ENCODE results near the gene SPHK2. TPM values are rescaled to one million over a fixed set of nuclear protein-coding genes. Genes with fewer than 3 reads are reported as not detected.

Gene SPHK2
- total RNA-seq, 1 donor, result 10.9 TPM

DNA sequence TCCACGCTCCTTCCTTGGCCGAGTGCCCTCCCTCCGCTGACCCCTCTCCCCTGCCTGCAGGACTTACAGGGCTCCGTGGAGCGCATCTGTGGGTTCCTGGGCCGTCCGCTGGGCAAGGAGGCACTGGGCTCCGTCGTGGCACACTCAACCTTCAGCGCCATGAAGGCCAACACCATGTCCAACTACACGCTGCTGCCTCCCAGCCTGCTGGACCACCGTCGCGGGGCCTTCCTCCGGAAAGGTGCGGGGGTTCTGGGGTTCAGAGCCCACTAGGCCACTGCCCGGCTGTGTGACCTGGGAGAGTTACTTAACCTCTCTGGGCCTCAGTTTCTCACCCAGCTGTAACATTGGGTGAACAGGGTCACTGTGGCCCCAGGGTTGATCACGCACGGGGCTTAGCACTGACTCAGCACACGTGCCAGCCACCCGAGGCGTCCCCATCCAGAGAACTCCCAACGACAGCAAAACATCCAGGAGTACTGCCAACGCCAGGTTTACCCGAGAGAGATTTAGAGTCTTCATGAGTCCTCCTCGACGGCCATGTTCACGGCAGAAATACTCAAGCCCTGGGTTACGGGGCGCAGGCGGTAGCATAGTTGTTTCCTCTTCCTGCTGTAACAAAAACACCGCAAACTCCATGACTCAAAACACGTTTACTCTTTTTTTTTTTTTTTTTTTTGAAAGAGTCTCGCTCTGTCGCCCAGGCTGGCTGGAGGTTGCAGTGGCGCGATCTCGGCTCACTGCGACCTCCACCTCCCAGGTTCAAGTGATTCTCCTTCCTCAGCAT, 22.4 kb upstream of the SPHK2 start:
- TF ChIP-seq, protein P1, sequence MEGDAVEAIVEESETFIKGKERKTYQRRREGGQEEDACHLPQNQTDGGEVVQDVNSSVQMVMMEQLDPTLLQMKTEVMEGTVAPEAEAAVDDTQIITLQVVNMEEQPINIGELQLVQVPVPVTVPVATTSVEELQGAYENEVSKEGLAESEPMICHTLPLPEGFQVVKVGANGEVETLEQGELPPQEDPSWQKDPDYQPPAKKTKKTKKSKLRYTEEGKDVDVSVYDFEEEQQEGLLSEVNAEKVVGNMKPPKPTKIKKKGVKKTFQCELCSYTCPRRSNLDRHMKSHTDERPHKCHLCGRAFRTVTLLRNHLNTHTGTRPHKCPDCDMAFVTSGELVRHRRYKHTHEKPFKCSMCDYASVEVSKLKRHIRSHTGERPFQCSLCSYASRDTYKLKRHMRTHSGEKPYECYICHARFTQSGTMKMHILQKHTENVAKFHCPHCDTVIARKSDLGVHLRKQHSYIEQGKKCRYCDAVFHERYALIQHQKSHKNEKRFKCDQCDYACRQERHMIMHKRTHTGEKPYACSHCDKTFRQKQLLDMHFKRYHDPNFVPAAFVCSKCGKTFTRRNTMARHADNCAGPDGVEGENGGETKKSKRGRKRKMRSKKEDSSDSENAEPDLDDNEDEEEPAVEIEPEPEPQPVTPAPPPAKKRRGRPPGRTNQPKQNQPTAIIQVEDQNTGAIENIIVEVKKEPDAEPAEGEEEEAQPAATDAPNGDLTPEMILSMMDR (IDR thresholded peaks at IDR 0.05; ENCODE audit: insufficient read depth, low read length), result no peak
- no peak for DNase-seq (ENCODE audit: low read depth)
- no peak overlapping the region for H3K4me3 ChIP-seq (ENCODE audit: low read depth, low read length)

DNA sequence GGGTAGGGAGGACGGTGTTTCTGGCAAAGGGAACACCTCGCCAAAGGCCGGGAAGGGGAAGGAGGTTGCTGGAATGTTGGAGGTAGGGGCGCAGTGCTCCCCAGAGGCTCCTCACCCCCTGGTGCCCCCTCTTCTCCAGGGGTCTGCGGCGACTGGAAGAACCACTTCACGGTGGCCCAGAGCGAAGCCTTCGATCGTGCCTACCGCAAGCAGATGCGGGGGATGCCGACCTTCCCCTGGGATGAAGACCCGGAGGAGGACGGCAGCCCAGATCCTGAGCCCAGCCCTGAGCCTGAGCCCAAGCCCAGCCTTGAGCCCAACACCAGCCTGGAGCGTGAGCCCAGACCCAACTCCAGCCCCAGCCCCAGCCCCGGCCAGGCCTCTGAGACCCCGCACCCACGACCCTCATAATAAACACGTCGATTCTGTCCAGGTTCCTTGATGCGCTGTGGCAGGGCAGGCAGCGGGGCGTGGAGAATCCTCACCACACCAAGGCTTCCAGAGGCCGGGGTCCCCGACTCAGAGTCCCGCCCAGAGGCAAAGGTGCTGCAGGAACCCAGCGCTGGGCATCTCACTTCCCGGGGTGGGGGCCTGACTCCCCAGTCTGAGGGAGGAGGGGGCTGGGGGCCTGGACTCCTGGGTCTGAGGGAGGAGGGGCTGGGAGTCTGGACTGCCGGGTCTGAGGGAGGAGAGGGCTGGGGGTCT, 20.2 kb upstream of the SPHK2 start:
- no peak for DNase-seq (ENCODE audit: low read depth)

DNA sequence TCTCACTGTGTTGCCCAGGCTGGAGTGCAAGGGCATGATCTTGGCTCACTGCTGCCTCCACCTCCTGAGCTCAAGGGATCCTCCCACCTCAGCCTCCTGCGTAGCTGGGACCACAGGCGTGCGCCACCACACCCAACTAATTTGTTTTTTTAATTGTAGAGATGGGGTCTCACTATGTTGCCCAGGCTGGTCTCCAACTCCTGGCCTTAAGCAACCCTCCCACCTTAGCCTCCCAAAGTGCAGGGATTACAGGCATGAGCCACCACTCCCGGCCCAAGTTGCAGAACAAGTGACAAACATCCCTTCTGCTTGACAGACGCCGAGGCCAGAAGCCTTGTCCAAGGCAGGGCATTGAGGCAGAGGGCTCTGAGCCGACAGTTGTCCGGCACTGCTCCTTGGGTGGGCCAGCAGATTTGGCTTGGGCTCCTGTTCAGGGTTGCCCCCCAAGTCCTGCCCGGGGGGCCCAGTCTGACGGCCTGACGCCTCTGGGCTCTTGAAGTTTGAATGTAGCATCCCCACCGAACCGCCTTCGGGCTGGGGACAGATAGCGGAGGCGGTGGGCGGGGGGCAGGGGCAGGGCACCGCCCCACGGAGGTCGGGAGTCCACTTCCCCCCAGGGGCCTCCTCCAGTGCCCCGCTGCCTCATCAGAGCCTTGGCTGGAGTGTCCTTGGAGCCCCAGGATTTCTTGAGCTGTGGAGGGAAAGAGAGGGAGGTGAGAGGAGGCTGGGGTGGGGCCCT, 18.5 kb upstream of the SPHK2 start:
- TF ChIP-seq, protein P1 (IDR thresholded peaks at IDR 0.05; ENCODE audit: insufficient read depth, low read length), result no peak
- no peak for DNase-seq (ENCODE audit: low read depth)
- H3K4me3 ChIP-seq (ENCODE audit: low read depth, low read length), result no peak overlapping the region

More for the DNA sequence above, 20.2 kb upstream of the SPHK2 start:
- TF ChIP-seq, protein P1 (IDR thresholded peaks at IDR 0.05; ENCODE audit: insufficient read depth, low read length), result no peak
- no peak overlapping the region for H3K4me3 ChIP-seq (ENCODE audit: low read depth, low read length)

DNA sequence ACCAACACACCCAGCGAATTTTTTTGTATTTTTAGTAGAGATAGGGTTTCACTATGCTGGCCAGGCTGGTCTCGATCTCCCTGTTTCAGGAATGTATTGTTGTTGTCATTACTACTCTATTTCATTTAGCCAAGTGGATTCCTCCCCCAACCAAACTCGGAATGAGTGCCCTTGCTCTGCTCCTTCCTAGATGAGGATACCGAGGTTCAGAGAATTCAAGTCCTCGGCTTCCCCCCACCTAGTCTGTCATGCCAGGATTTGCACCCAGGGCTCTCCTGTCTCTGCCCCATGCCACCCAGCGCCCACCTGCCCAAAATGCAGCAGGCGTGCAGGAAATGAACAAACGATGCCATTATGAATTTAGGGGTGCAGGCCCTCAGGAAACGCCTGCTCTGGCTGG, 16.3 kb upstream of the SPHK2 start:
- TF ChIP-seq, protein P1 (IDR thresholded peaks at IDR 0.05; ENCODE audit: insufficient read depth, low read length), result no peak
- H3K4me3 ChIP-seq (ENCODE audit: low read depth, low read length), result no peak overlapping the region
- no peak for DNase-seq (ENCODE audit: low read depth)

DNA sequence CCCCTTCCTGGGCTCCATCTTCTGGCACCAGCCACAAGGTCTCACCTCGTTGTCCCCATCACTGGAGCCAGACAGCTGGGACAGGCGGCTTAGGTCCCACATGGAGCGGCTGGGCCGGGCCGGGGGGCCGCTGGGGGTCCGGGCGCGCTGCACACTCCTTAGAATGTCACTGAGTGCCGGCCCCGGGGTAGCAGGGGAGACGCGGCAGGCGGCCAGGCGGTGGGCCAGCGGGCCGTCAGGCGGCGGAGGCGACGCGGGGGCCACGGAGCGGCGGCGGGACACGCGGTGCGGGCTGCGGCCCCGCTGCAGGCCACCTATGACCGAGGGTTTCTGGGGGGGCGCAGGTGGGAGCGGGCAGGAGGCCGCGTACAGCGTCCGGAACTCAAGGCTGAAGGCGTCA, 15.9 kb upstream of the SPHK2 start:
- TF ChIP-seq, protein P1 (IDR thresholded peaks at IDR 0.05; ENCODE audit: insufficient read depth, low read length), result no peak
- H3K4me3 ChIP-seq (ENCODE audit: low read depth, low read length), result no peak overlapping the region
- no peak for DNase-seq (ENCODE audit: low read depth)

DNA sequence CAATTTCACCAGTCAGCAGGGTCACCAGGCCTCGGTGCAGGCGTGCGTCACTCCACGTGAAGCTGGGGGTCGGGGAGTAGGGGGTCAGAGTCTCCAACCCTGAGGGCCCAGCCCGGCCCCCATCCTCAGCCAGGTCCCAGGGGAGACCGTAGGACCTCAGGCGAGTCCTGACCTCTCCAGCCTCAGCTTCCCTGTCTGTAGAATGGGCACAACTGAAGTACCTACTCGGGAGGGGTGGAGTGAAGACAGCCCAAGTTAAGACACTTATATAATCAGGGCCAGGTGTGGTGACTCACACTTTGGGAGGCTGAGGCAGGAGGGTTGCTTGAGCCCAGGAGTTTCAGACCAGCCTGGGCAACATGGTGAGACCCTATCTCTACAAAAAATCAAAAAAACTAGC, 15.5 kb upstream of the SPHK2 start:
- no peak for DNase-seq (ENCODE audit: low read depth)
- TF ChIP-seq, protein P1 (IDR thresholded peaks at IDR 0.05; ENCODE audit: insufficient read depth, low read length), result no peak
- no peak overlapping the region for H3K4me3 ChIP-seq (ENCODE audit: low read depth, low read length)

All from fibroblast of the aortic adventitia (primary cell).